K562 (cell line): ENCODE measurements around the gene C4orf50. TPM values are rescaled to one million over a fixed set of nuclear protein-coding genes. Genes with fewer than 3 reads are reported as not detected.

ENCODE experiments used
- ARID1B ChIP-seq: fragments of 450-650 bp; IDR thresholded peaks from 2 replicates; pipeline ENCODE4 v1.6.1; 2016; ENCODE audit warnings: antibody characterized with exemption, mild to moderate bottlenecking, inconsistent platforms
- CHD1 ChIP-seq: fragments of 200-600 bp; sonication (generic); IDR thresholded peaks from one replicate; pipeline ENCODE4 v1.6.1; 2012; ENCODE audit warnings: mild to moderate bottlenecking, moderate library complexity, low read length, inconsistent platforms
- CREM ChIP-seq: IDR thresholded peaks from 2 replicates; pipeline ENCODE4 v1.6.1; 2014; ENCODE audit warnings: antibody characterized with exemption, low read depth
- FOXA3 ChIP-seq, 2 experiments: fragments of 450-650 bp in 1 of 2; sonication (generic) in 1 of 2; formaldehyde crosslinking; IDR thresholded peaks in 1 of 2; conservative IDR thresholded peaks in 1 of 2; 2 replicates each; pipeline versions ENCODE4 v1.4.0 to v1.8.0; 2020 to 2022; ENCODE audit warnings: mild to moderate bottlenecking in 2 of 2, missing genetic modification reagents in 1 of 2
- MCM7 ChIP-seq, 2 experiments: fragments of 450-650 bp; IDR thresholded peaks; 2 replicates each; pipeline ENCODE4 v1.6.1; 2016 to 2018
- MYC ChIP-seq, 2 experiments: fragments of 250-450 bp in 1 of 2; sonication (Bioruptor Pico) in 1 of 2; IDR thresholded peaks; 2 replicates each; pipeline versions ENCODE4 v1.5.1 to v1.6.1; 2012 to 2021; ENCODE audit warnings: low read depth in 2 of 2, borderline replicate concordance in 1 of 2, improper control_type of control experiment in 1 of 2, low read length in 1 of 2, mild to moderate bottlenecking in 1 of 2, moderate library complexity in 1 of 2
- NR2C2 ChIP-seq, 2 experiments: fragments of 200-800 bp in 1 of 2; sonication (Bioruptor generic) in 1 of 2; sonication (generic) in 1 of 2; formaldehyde crosslinking in 1 of 2; IDR thresholded peaks; 2 replicates each; pipeline versions ENCODE4 v1.6.1 to v1.8.0; 2016 to 2022; ENCODE audit warnings: mild to moderate bottlenecking in 1 of 2, missing compliant biosample characterization in 1 of 2, missing genetic modification characterization in 1 of 2, missing genetic modification reagents in 1 of 2
- PCBP1 ChIP-seq: fragments of 200-400 bp; formaldehyde crosslinking; IDR thresholded peaks from 2 replicates; pipeline ENCODE4 v1.6.1; 2018; ENCODE audit warnings: mild to moderate bottlenecking, low read depth, low read length; ENCODE audit not compliant: poor library complexity, severe bottlenecking
- SUPT5H ChIP-seq: fragments of 450-650 bp; IDR thresholded peaks from 2 replicates; pipeline ENCODE4 v1.6.1; 2016
- TAF9B ChIP-seq: fragments of 450-650 bp; IDR thresholded peaks from 2 replicates; pipeline ENCODE4 v1.6.1; 2018; ENCODE audit warnings: mild to moderate bottlenecking; ENCODE audit not compliant: partially characterized antibody
- TFAM ChIP-seq: fragments of 250-450 bp; sonication (Bioruptor Pico); conservative IDR thresholded peaks from 2 replicates; pipeline ENCODE4 v1.5.0; 2021; ENCODE audit warnings: mild to moderate bottlenecking, moderate library complexity
- ZFPM2 ChIP-seq: fragments of 250-450 bp; sonication (Bioruptor Pico); IDR thresholded peaks from 2 replicates; pipeline ENCODE4 v1.5.1; 2022; ENCODE audit warnings: mild to moderate bottlenecking
- ZNF121 ChIP-seq: sonication (generic); formaldehyde crosslinking; conservative IDR thresholded peaks from 2 replicates; pipeline ENCODE4 v1.8.0; 2022; ENCODE audit warnings: missing genetic modification reagents
- ZNF316 ChIP-seq: fragments of 450-650 bp; IDR thresholded peaks from 2 replicates; pipeline ENCODE4 v1.6.1; 2016
- ZNF77 ChIP-seq: fragments of 250-450 bp; sonication (Bioruptor Pico); IDR thresholded peaks from 2 replicates; pipeline ENCODE4 v1.5.0; 2020
- polyA plus RNA-seq, 8 experiments: library from polyadenylated mRNA; depleted of rRNA in 4 of 8; stranded (reverse) in 5 of 8; unstranded in 3 of 8; fragments of >200 nt; fragmentation: Nextera tagmentation in 2 of 8; fragmentation: Illumina TruSeq in 1 of 8; extraction: Ambion mirVana in 2 of 8; extraction: Trizol in 1 of 8; gene quantifications; 2 replicates each; pipeline versions ENCODE4 v1.2.1 to v1.2.3, GENCODE V29; 2011 to 2014; ENCODE audit warnings: inconsistent platforms in 1 of 8, missing spikeins in 1 of 8
- total RNA-seq, 7 experiments: library from RNA; depleted of rRNA in 6 of 7; stranded (reverse); fragments of >200 nt in 6 of 7; fragmentation: Illumina TruSeq in 2 of 7; extraction: Trizol in 2 of 7; gene quantifications; 2 replicates each; pipeline versions ENCODE4 v1.2.1 to v1.2.3, GENCODE V29; 2011 to 2021; ENCODE audit warnings: low replicate concordance in 1 of 7
- TF ChIP-seq, protein P1 (sequence below): fragments of 450-650 bp; IDR thresholded peaks from 2 replicates; pipeline ENCODE4 v1.6.1; 2017; ENCODE audit warnings: mild to moderate bottlenecking, moderate library complexity
- TF ChIP-seq, protein P2 (sequence below): sonication (generic); formaldehyde crosslinking; IDR thresholded peaks from 2 replicates; pipeline ENCODE4 v1.8.0; 2022; ENCODE audit warnings: mild to moderate bottlenecking, missing genetic modification reagents
- TF ChIP-seq, protein P3 (sequence below): sonication (generic); formaldehyde crosslinking; IDR thresholded peaks from 2 replicates; pipeline ENCODE4 v1.9.0; 2022; ENCODE audit warnings: mild to moderate bottlenecking, missing genetic modification reagents
- TF ChIP-seq, protein P4 (sequence below): fragments of 450-650 bp; formaldehyde crosslinking; IDR thresholded peaks from 2 replicates; pipeline ENCODE4 v1.4.0; 2020; ENCODE audit warnings: mild to moderate bottlenecking

C4orf50 gene
- total and polyA plus RNA-seq, 9 of the 15 experiments (the other 6 are each of a cell fraction or from before 2014, with no cell fraction given) = not detected

DNA sequence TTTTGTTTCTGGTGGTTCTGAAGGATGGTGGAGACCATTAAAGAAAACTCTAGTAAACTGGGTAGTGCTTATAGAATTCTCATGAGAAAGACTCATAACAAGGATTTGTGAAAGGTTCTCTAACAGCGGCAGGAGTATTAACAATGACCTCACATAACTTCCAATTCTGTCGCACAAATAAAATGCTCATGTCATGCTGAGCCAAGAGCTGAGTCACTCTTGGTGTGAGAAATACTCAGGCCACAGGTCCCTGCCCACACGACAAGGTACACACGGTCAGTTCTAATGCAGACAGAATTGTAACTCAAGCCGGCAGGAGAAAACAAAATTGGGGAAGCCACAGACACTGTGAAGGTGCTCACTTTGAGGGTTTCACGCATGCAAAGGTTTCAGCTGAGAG is 34.4 kb upstream of the C4orf50 start (continued):
- TF ChIP-seq CREM = peak; percentile 46
- no peak for TF ChIP-seq NR2C2 (CRISPR knock-in tag; IDR thresholded peaks at IDR 0.05)
- no peak for TF ChIP-seq NR2C2 (tag; IDR thresholded peaks at IDR 0.05)
- TF ChIP-seq, protein P1, sequence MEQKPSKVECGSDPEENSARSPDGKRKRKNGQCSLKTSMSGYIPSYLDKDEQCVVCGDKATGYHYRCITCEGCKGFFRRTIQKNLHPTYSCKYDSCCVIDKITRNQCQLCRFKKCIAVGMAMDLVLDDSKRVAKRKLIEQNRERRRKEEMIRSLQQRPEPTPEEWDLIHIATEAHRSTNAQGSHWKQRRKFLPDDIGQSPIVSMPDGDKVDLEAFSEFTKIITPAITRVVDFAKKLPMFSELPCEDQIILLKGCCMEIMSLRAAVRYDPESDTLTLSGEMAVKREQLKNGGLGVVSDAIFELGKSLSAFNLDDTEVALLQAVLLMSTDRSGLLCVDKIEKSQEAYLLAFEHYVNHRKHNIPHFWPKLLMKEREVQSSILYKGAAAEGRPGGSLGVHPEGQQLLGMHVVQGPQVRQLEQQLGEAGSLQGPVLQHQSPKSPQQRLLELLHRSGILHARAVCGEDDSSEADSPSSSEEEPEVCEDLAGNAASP = no peak
- TF ChIP-seq ZNF121 (CRISPR knock-in tag) = no peak
- TF ChIP-seq ARID1B = 0 out of 2 replicates have a peak, but pooled peaks have one; percentile 11
- TF ChIP-seq, protein P2, sequence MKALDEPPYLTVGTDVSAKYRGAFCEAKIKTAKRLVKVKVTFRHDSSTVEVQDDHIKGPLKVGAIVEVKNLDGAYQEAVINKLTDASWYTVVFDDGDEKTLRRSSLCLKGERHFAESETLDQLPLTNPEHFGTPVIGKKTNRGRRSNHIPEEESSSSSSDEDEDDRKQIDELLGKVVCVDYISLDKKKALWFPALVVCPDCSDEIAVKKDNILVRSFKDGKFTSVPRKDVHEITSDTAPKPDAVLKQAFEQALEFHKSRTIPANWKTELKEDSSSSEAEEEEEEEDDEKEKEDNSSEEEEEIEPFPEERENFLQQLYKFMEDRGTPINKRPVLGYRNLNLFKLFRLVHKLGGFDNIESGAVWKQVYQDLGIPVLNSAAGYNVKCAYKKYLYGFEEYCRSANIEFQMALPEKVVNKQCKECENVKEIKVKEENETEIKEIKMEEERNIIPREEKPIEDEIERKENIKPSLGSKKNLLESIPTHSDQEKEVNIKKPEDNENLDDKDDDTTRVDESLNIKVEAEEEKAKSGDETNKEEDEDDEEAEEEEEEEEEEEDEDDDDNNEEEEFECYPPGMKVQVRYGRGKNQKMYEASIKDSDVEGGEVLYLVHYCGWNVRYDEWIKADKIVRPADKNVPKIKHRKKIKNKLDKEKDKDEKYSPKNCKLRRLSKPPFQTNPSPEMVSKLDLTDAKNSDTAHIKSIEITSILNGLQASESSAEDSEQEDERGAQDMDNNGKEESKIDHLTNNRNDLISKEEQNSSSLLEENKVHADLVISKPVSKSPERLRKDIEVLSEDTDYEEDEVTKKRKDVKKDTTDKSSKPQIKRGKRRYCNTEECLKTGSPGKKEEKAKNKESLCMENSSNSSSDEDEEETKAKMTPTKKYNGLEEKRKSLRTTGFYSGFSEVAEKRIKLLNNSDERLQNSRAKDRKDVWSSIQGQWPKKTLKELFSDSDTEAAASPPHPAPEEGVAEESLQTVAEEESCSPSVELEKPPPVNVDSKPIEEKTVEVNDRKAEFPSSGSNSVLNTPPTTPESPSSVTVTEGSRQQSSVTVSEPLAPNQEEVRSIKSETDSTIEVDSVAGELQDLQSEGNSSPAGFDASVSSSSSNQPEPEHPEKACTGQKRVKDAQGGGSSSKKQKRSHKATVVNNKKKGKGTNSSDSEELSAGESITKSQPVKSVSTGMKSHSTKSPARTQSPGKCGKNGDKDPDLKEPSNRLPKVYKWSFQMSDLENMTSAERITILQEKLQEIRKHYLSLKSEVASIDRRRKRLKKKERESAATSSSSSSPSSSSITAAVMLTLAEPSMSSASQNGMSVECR (CRISPR knock-in tag) = no peak
- no peak for TF ChIP-seq PCBP1
- no peak for TF ChIP-seq ZFPM2 (CRISPR knock-in tag)
- TF ChIP-seq ZNF316 = peak; percentile 93
- TF ChIP-seq, protein P3, sequence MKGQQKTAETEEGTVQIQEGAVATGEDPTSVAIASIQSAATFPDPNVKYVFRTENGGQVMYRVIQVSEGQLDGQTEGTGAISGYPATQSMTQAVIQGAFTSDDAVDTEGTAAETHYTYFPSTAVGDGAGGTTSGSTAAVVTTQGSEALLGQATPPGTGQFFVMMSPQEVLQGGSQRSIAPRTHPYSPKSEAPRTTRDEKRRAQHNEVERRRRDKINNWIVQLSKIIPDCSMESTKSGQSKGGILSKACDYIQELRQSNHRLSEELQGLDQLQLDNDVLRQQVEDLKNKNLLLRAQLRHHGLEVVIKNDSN (CRISPR knock-in tag) = no peak
- TF ChIP-seq CHD1 = no peak
- TF ChIP-seq TFAM (CRISPR knock-in tag) = no peak
- no peak for TF ChIP-seq ZNF77 (CRISPR knock-in tag)
- no peak for TF ChIP-seq MCM7 (IDR thresholded peaks at IDR 0.05)
- no peak for TF ChIP-seq SUPT5H
- no peak for TF ChIP-seq TAF9B
- TF ChIP-seq FOXA3 (CRISPR knock-in tag; conservative IDR thresholded peaks at IDR 0.05 in 1 of 2, IDR thresholded peaks at IDR 0.05 in 1 of 2) = no peak
- TF ChIP-seq, protein P4, sequence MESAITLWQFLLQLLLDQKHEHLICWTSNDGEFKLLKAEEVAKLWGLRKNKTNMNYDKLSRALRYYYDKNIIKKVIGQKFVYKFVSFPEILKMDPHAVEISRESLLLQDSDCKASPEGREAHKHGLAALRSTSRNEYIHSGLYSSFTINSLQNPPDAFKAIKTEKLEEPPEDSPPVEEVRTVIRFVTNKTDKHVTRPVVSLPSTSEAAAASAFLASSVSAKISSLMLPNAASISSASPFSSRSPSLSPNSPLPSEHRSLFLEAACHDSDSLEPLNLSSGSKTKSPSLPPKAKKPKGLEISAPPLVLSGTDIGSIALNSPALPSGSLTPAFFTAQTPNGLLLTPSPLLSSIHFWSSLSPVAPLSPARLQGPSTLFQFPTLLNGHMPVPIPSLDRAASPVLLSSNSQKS = no peak
- TF ChIP-seq MYC (IDR thresholded peaks at IDR 0.05; ENCODE audit: low read depth, low read length) = no peak
- TF ChIP-seq MYC (CRISPR knock-in tag; IDR thresholded peaks at IDR 0.05; ENCODE audit: borderline replicate concordance, low read depth) = no peak
